Suprapubic skin (tissue), 4 donors: ENCODE results near the gene PGBD5.

ENCODE experiments used
- EP300 ChIP-seq: sonication (generic); formaldehyde crosslinking; IDR thresholded peaks from one replicate; pipeline ENCODE4 v1.6.1; 2017; ENCODE audit warnings: antibody characterized with exemption
- POLR2A ChIP-seq, 2 donors: fragments of 450-650 bp; IDR thresholded peaks; one replicate each; pipeline ENCODE4 v1.6.1; 2017; ENCODE audit warnings: antibody characterized with exemption in 2 of 2, mild to moderate bottlenecking in 2 of 2, moderate library complexity in 2 of 2
- POLR2AphosphoS5 ChIP-seq, 3 donors: sonication (generic); formaldehyde crosslinking; IDR thresholded peaks; one replicate each; pipeline ENCODE4 v1.6.1; 2017; ENCODE audit warnings: antibody characterized with exemption in 3 of 3
- TF ChIP-seq, protein P1 (sequence below), 2 donors: fragments of 200-600 bp in 1 of 2; fragments of 450-650 bp in 1 of 2; sonication (generic) in 1 of 2; IDR thresholded peaks; one replicate each; pipeline ENCODE4 v1.5.1; 2016 to 2019; ENCODE audit warnings: antibody characterized with exemption in 2 of 2, mild to moderate bottlenecking in 1 of 2, moderate library complexity in 1 of 2

DNA sequence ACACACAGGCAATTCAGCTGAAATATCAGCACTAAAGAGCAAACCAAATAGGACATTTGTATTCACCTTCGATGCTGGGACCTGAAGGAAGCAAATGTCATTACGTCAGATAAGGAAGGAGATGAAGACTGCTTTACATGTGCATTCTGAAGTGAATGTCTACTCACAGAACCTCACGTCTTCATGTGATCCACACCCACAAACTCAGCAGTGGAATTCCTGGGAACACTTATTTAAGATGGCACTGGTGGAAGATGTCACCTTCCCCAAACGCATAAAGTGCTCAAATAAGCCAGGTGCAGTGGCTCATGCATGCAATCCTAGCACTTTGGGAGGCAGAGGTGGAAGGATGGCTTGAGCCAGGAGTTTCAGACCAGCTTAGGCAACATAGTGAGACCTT is 11.4 kb downstream of the PGBD5 start:
- TF ChIP-seq POLR2A (IDR thresholded peaks at IDR 0.05) (no peak), POLR2AphosphoS5 (IDR thresholded peaks at IDR 0.05) (no peak), EP300 (no peak)
- TF ChIP-seq, protein P1, sequence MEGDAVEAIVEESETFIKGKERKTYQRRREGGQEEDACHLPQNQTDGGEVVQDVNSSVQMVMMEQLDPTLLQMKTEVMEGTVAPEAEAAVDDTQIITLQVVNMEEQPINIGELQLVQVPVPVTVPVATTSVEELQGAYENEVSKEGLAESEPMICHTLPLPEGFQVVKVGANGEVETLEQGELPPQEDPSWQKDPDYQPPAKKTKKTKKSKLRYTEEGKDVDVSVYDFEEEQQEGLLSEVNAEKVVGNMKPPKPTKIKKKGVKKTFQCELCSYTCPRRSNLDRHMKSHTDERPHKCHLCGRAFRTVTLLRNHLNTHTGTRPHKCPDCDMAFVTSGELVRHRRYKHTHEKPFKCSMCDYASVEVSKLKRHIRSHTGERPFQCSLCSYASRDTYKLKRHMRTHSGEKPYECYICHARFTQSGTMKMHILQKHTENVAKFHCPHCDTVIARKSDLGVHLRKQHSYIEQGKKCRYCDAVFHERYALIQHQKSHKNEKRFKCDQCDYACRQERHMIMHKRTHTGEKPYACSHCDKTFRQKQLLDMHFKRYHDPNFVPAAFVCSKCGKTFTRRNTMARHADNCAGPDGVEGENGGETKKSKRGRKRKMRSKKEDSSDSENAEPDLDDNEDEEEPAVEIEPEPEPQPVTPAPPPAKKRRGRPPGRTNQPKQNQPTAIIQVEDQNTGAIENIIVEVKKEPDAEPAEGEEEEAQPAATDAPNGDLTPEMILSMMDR (IDR thresholded peaks at IDR 0.05), result no peak
